ENCODE data around the gene MLXIP.

Gene MLXIP

DNA sequence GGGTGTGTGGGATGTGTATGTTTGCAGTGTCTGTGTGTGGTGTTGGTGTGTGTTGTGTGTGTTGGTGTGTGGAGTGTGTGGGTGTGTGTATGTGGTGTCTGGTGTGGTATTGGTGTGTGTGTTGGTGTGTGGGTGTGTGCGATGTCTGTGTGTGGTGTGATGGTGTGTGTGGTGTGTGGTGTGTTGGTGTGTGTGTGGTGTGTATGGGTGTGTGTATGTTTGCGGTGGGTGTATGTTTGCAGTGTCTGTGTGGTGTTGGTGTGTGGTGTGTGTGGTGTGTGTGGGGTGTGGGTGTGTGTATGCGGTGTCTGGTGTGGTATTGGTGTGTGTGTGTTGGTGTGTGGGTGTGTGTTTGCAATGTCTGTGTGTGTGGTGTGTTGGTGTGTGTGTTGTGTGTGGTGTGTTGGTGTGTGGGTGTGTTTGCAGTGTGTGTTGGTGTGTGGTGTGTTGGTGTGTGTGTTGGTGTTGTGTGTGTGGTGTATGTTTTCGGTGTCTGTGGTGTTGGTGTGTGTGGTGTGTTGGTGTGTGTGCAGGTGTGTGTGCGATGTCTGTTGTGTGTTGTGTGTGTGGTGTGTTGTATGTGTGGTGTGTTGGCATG, 15.7 kb downstream of the MLXIP start:
- H3K9ac ChIP-seq (ENCODE audit: low read depth, low read length) = no peak overlapping the region
- H3K4me3 ChIP-seq (ENCODE audit: low read depth in 1 of 2, low read length in 2 of 2) = no peak overlapping the region
- H3K36me3 ChIP-seq (ENCODE audit: insufficient read depth, low read length) = no peaks in the 10 kb centered on the region
- peaks cover 9% of the 10 kb centered on the region for H3K4me1 ChIP-seq (ENCODE audit: insufficient read depth, low read length)
- no peak overlapping the region for H3K4me2 ChIP-seq (ENCODE audit: insufficient read depth, low read length)
- peaks cover 68% of the 10 kb centered on the region for H3K79me2 ChIP-seq (ENCODE audit: insufficient read depth, low read length)
- ATAC-seq (ENCODE audit: insufficient read depth, low read depth) = no peak
- TF ChIP-seq EZH2 (IDR thresholded peaks at IDR 0.05; ENCODE audit: borderline replicate concordance, low read depth, low read length, severe bottlenecking) = no peak
- TF ChIP-seq, protein P1, sequence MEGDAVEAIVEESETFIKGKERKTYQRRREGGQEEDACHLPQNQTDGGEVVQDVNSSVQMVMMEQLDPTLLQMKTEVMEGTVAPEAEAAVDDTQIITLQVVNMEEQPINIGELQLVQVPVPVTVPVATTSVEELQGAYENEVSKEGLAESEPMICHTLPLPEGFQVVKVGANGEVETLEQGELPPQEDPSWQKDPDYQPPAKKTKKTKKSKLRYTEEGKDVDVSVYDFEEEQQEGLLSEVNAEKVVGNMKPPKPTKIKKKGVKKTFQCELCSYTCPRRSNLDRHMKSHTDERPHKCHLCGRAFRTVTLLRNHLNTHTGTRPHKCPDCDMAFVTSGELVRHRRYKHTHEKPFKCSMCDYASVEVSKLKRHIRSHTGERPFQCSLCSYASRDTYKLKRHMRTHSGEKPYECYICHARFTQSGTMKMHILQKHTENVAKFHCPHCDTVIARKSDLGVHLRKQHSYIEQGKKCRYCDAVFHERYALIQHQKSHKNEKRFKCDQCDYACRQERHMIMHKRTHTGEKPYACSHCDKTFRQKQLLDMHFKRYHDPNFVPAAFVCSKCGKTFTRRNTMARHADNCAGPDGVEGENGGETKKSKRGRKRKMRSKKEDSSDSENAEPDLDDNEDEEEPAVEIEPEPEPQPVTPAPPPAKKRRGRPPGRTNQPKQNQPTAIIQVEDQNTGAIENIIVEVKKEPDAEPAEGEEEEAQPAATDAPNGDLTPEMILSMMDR (IDR thresholded peaks at IDR 0.05; ENCODE audit: borderline replicate concordance, extremely low read depth, low read length, poor library complexity, severe bottlenecking) = no peak
- H3K27me3 ChIP-seq (ENCODE audit: insufficient read depth, low read length, poor library complexity) = no peaks in the 10 kb centered on the region
- no peaks in the 10 kb centered on the region for H3K9me3 ChIP-seq (ENCODE audit: insufficient read depth, low read length, severe bottlenecking)
- H2AFZ ChIP-seq (ENCODE audit: low read depth, low read length) = no peak overlapping the region
- H4K20me1 ChIP-seq (ENCODE audit: insufficient read depth, low read length) = peaks cover 50% of the 10 kb centered on the region
- no peak for DNase-seq
- H3K27ac ChIP-seq (ENCODE audit: low read length) = peak overlapping the region; percentile 13; the same call in 1 of the 2 replicates

DNA sequence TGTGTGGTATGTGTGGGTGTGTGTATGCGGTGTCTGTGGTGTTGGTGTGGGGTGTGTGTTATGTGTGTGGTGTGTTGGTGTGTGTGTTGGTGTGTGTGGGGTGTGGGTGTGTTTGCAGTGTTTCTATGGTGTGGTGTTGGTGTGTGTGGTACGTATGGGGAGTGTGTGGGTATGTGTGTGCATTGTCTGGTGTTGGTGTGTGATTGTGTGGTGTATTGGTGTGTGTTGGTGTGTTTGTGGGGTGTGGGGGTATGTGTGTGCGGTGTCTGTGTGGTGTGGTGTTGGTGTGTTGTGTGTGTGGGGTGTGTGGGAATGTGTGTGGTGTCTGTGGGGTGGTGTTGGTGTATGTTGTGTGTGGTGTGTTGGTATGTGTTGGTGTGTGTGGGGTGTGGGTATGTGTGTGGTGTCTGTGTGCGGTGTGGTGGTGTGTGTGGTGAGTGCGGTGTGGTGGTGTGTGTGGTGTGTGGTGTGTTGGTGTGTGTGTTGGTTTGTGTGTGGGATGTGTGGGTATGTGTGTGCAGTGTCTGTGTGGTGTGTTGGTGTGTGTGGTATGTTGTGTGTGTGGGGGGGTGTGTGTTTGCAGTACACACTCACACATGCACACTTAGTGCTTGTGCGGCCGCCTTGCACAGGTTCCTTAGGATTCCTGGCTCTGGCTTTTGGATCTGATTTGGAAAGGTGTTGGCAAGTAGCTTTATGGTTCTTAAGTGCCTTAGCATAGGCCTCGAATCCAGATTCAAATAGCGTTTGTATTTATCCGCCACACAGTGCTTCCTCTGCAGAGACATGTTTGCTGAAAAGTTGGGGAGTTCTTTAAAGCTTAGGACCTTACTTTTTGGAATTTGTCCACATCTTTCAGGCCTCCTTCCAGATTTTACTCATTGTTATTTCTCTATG, 16.4 kb downstream of the MLXIP start:
- Histone ChIP-seq H3K9me3 (ENCODE audit: insufficient read depth, low read length, severe bottlenecking) (no peaks in the 10 kb centered on the region), H3K9ac (ENCODE audit: low read depth, low read length) (no peak overlapping the region), H4K20me1 (ENCODE audit: insufficient read depth, low read length) (peaks cover 53% of the 10 kb centered on the region), H3K36me3 (ENCODE audit: insufficient read depth, low read length) (no peaks in the 10 kb centered on the region), H3K27ac (ENCODE audit: low read length) (peak overlapping the region; percentile 13; the same call in 1 of the 2 replicates), H3K27me3 (ENCODE audit: insufficient read depth, low read length, poor library complexity) (no peaks in the 10 kb centered on the region), H3K79me2 (ENCODE audit: insufficient read depth, low read length) (peaks cover 66% of the 10 kb centered on the region), H3K4me3 (ENCODE audit: low read depth in 1 of 2, low read length in 2 of 2) (no peak overlapping the region), H3K4me1 (ENCODE audit: insufficient read depth, low read length) (peaks cover 16% of the 10 kb centered on the region), H2AFZ (ENCODE audit: low read depth, low read length) (no peak overlapping the region), H3K4me2 (ENCODE audit: insufficient read depth, low read length) (no peak overlapping the region)
- TF ChIP-seq EZH2 (IDR thresholded peaks at IDR 0.05; ENCODE audit: borderline replicate concordance, low read depth, low read length, severe bottlenecking) = no peak
- TF ChIP-seq, protein P1 (IDR thresholded peaks at IDR 0.05; ENCODE audit: borderline replicate concordance, extremely low read depth, low read length, poor library complexity, severe bottlenecking) = no peak
- ATAC-seq (ENCODE audit: insufficient read depth, low read depth) (peak; percentile 22; the same call in 1 of the 3 replicates), DNase-seq (no peak)

DNA sequence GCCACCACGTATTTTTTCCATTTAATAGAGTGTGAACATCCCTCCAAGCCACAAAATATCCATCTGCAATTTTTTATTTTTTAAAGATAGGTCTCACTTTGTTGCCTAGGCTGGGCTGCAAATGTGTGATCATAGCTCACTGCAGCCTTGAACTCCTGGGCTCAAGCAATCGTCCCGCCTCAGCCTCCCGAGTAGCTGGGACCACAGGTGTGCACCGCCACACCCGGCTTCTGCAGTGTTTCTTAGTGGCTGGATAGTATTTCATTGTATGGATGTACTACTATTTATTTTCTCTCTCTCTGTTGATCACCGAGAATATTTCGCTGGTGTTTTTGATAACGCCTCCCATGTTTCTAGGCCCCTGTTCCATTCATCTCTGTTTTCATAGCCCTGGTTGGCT, 17.5 kb downstream of the MLXIP start:
- no peaks in the 10 kb centered on the region for H3K27me3 ChIP-seq (ENCODE audit: insufficient read depth, low read length, poor library complexity)
- no peaks in the 10 kb centered on the region for H3K9me3 ChIP-seq (ENCODE audit: insufficient read depth, low read length, severe bottlenecking)
- no peak for DNase-seq
- H2AFZ ChIP-seq (ENCODE audit: low read depth, low read length) = no peak overlapping the region
- peaks cover 16% of the 10 kb centered on the region for H3K4me1 ChIP-seq (ENCODE audit: insufficient read depth, low read length)
- no peak overlapping the region for H3K4me3 ChIP-seq (ENCODE audit: low read depth in 1 of 2, low read length in 2 of 2)
- H3K27ac ChIP-seq (ENCODE audit: low read length) = no peak overlapping the region
- peaks cover 71% of the 10 kb centered on the region for H3K79me2 ChIP-seq (ENCODE audit: insufficient read depth, low read length)
- no peak for TF ChIP-seq EZH2 (IDR thresholded peaks at IDR 0.05; ENCODE audit: borderline replicate concordance, low read depth, low read length, severe bottlenecking)
- TF ChIP-seq, protein P1 (IDR thresholded peaks at IDR 0.05; ENCODE audit: borderline replicate concordance, extremely low read depth, low read length, poor library complexity, severe bottlenecking) = no peak
- no peak for ATAC-seq (ENCODE audit: insufficient read depth, low read depth)
- H4K20me1 ChIP-seq (ENCODE audit: insufficient read depth, low read length) = peaks cover 53% of the 10 kb centered on the region
- H3K4me2 ChIP-seq (ENCODE audit: insufficient read depth, low read length) = no peak overlapping the region
- no peaks in the 10 kb centered on the region for H3K36me3 ChIP-seq (ENCODE audit: insufficient read depth, low read length)
- H3K9ac ChIP-seq (ENCODE audit: low read depth, low read length) = no peak overlapping the region
